Osteoblast (primary cell): Measurements from ENCODE around the gene PCDHA1. TPM values are rescaled to one million over a fixed set of nuclear protein-coding genes. Genes with fewer than 3 reads are reported as not detected.

ENCODE experiments used
- DNase-seq: peaks from one replicate; pipeline ENCODE4 v3.0.0; 2011; ENCODE audit warnings: low spot score, mixed read lengths; ENCODE audit not compliant: insufficient read length; ENCODE audit errors: missing footprints
- H2AFZ ChIP-seq: 2 replicates; pipeline ENCODE4 v1.6.0; 2011; ENCODE audit warnings: mild to moderate bottlenecking, low read length
- H3K27ac ChIP-seq: 2 replicates; pipeline ENCODE4 v1.5.1; 2011; ENCODE audit warnings: mild to moderate bottlenecking, low read depth, low read length, moderate library complexity
- H3K27me3 ChIP-seq: 2 replicates; pipeline ENCODE4 v1.6.0; 2012; ENCODE audit warnings: mild to moderate bottlenecking, control low read depth, inconsistent platforms, low read length, moderate library complexity; ENCODE audit not compliant: insufficient read depth
- H3K36me3 ChIP-seq: 2 replicates; pipeline ENCODE4 v1.5.1; 2011; ENCODE audit warnings: mild to moderate bottlenecking, low read length, control low read depth, moderate library complexity; ENCODE audit not compliant: insufficient read depth
- H3K4me1 ChIP-seq: 2 replicates; pipeline ENCODE4 v1.5.1; 2011; ENCODE audit warnings: mild to moderate bottlenecking, low read length, control low read depth, moderate library complexity; ENCODE audit not compliant: insufficient read depth
- H3K4me2 ChIP-seq: 2 replicates; pipeline ENCODE4 v1.6.0; 2011; ENCODE audit warnings: mild to moderate bottlenecking, low read length; ENCODE audit not compliant: insufficient read depth
- H3K4me3 ChIP-seq: fragments of 200-600 bp; sonication (generic); 3 replicates; pipeline ENCODE4 v1.5.1; 2012; ENCODE audit warnings: mild to moderate bottlenecking, low read length, inconsistent platforms; ENCODE audit not compliant: insufficient read depth
- H3K79me2 ChIP-seq: 2 replicates; pipeline ENCODE4 v1.6.0; 2012; ENCODE audit warnings: mild to moderate bottlenecking, low read length, control low read depth, inconsistent platforms; ENCODE audit not compliant: insufficient read depth
- H3K9me3 ChIP-seq: 2 replicates; pipeline ENCODE4 v1.5.1; 2011; ENCODE audit warnings: low read depth, low read length, control low read depth
- H4K20me1 ChIP-seq: 2 replicates; pipeline ENCODE4 v1.6.0; 2012; ENCODE audit warnings: mild to moderate bottlenecking, low read length, control low read depth; ENCODE audit not compliant: insufficient read depth
- CTCF ChIP-seq: IDR thresholded peaks from 2 replicates; pipeline ENCODE4 v1.5.1; 2011; ENCODE audit warnings: mild to moderate bottlenecking, low read depth, low read length, moderate library complexity; ENCODE audit errors: extremely low read depth
- total RNA-seq: library from RNA; depleted of rRNA; stranded (reverse); fragments of >200 nt; gene quantifications from 2 replicates; pipeline ENCODE4 v1.2.3, GENCODE V29; 2012

The PCDHA1 gene
- total RNA-seq, 1 donor = not detected

GRCh38 chr5:140977003-140977402 lies 191.1 kb downstream of the PCDHA1 start:
- no peaks in the 10 kb centered on the region for H3K27me3 ChIP-seq
- H3K4me2 ChIP-seq = no peak overlapping the region
- no peaks in the 10 kb centered on the region for H3K4me1 ChIP-seq
- no peaks in the 10 kb centered on the region for H3K79me2 ChIP-seq
- H4K20me1 ChIP-seq = no peaks in the 10 kb centered on the region
- H3K27ac ChIP-seq = no peak overlapping the region
- DNase-seq = no peak
- TF ChIP-seq CTCF = no peak
- H2AFZ ChIP-seq = no peak overlapping the region
- H3K9me3 ChIP-seq = no peaks in the 10 kb centered on the region
- H3K36me3 ChIP-seq = no peaks in the 10 kb centered on the region
- no peak overlapping the region for H3K4me3 ChIP-seq

- Histone ChIP-seq H3K27me3 (no peaks in the 10 kb centered on the region), H3K79me2 (no peaks in the 10 kb centered on the region), H3K4me1 (no peaks in the 10 kb centered on the region), H3K4me3 (no peak overlapping the region), H3K4me2 (no peak overlapping the region), H2AFZ (no peak overlapping the region), H3K9me3 (no peaks in the 10 kb centered on the region), H3K36me3 (no peaks in the 10 kb centered on the region), H3K27ac (no peak overlapping the region), H4K20me1 (no peaks in the 10 kb centered on the region)
- no peak for DNase-seq
- TF ChIP-seq CTCF = no peak
Observed at GRCh38 chr5:140978260-140978659, 192.3 kb downstream of the PCDHA1 start.

GRCh38 chr5:140978983-140979382 lies 193.0 kb downstream of the PCDHA1 start:
- TF ChIP-seq CTCF = no peak
- Histone ChIP-seq H3K4me2 (no peak overlapping the region), H3K4me3 (no peak overlapping the region), H3K79me2 (no peaks in the 10 kb centered on the region), H3K4me1 (no peaks in the 10 kb centered on the region), H3K27me3 (no peaks in the 10 kb centered on the region), H3K36me3 (no peaks in the 10 kb centered on the region), H3K9me3 (no peaks in the 10 kb centered on the region), H2AFZ (no peak overlapping the region), H4K20me1 (no peaks in the 10 kb centered on the region), H3K27ac (no peak overlapping the region)
- DNase-seq = no peak

GRCh38 chr5:140982083-140982716 lies 196.3 kb downstream of the PCDHA1 start:
- H3K36me3 ChIP-seq = no peaks in the 10 kb centered on the region

More at GRCh38 chr5:140982083-140982716, 196.3 kb downstream of the PCDHA1 start:
- H3K27me3 ChIP-seq = no peaks in the 10 kb centered on the region
- H3K9me3 ChIP-seq = no peaks in the 10 kb centered on the region
- H3K4me1 ChIP-seq = no peaks in the 10 kb centered on the region
- no peak overlapping the region for H2AFZ ChIP-seq
- H3K27ac ChIP-seq = no peak overlapping the region
- H4K20me1 ChIP-seq = no peaks in the 10 kb centered on the region
- H3K4me2 ChIP-seq = no peak overlapping the region
- H3K4me3 ChIP-seq = no peak overlapping the region
- peak; percentile 68 for DNase-seq
- no peaks in the 10 kb centered on the region for H3K79me2 ChIP-seq
- TF ChIP-seq CTCF = no peak
